HTERT RPE-1 (cell line): ENCODE measurements around the gene TAS1R3.
"Not testable (repeated sequence)": the region's sequence is repeated elsewhere in the genome, so short reads cannot be mapped to it uniquely, and the experiment has no call there.

ENCODE experiments used
- in situ Hi-C: fragments of 300-500 bp; cut with MboI; formaldehyde crosslinking; loops from 4 replicates; pipeline ENCODE4 v1.14.3; 2020; ENCODE audit warnings: low sequenced_read_pairs

The TAS1R3 gene

GRCh38 chr1:1307923-1308755, 22.9 kb upstream of the TAS1R3 start, which contains the start of the genes ACAP3 and PUSL1:
Gene ACAP3, minus strand, starts transcription at chr1:1307930. Its CDS starts 115 bp downstream, at chr1:1307815.
Gene PUSL1, plus strand, starts transcription at chr1:1308597. Its CDS starts 47 bp downstream, at chr1:1308644.
- in situ Hi-C loops, result no loop called here

DNA sequence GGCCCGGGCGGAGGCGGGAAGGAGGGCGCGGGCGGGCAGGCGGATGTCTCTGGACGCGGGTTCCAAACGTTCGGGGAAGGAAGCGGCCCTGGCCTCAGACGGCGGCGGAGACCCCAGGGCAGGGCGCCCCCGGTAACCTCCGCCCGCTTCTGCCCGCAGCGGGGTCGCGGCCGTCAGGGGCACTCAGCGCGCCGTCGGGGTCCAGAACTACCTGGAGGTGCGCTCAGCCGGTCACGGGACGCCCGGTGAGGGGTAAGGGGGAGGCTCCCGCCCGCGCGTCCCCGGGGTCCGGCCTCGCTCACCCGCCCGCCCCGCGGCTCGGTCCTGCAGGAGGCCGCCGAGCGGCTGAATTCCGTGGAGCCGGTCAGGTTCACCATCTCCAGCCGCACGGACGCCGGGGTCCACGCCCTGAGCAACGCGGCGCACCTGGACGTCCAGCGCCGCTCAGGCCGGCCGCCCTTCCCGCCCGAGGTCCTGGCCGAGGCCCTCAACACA, 22.3 kb upstream of the TAS1R3 start:
- in situ Hi-C loops, result no loop called here

DNA sequence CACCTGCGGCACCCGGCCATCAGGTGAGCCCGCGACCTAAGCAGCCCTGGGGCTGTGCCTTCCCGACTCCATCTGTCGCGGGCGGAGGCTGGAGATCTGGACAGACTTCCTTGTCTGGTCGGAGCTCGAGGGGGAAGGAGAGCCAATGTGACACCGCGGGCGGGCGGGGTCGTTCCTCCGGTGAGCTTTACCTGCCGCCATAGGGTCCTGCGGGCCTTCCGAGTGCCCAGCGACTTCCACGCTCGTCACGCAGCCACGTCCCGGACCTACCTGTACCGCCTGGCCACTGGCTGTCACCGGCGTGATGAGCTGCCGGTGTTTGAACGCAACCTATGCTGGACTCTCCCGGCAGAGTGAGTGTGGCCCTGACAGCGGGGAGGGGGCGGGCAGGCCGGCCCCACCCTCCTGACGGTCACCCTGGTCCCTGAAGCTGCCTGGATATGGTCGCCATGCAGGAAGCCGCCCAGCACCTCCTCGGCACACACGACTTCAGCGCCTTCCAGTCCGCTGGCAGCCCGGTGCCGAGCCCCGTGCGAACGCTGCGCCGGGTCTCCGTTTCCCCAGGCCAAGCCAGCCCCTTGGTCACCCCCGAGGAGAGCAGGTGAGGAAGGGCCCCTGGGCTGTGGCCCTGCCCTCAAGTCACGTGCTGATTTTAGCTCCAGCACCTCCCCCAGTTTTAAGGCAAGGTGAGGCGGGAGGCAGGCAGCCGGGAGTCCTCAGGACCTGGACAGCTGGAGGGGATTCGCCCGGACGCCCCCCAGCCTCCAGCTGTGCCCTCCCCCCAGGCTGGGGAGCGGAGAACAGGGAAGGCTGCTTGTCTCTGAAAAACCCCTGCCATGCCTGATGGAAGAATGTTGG, 21.6 kb upstream of the TAS1R3 start:
- in situ Hi-C loops, result no loop called here

DNA sequence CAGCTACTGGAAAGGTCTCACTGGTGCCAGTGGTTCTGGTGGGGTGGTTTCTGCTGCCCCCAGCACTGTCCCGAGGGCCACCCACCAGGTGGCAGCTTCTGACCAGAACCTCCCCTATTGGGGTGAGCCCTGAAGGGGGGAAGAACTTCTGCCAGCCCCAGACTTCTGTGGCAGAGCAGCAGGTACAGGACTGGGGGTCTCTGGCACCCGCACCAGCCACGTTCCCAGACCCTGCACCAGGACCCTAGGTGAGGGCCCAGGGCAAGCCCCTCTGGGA, 21.0 kb upstream of the TAS1R3 start:
- in situ Hi-C loops, result no loop called here

- in situ Hi-C loops, result no loop called here
Measured at GRCh38 chr1:1310476-1311053, 20.5 kb upstream of the TAS1R3 start.

GRCh38 chr1:1311107-1312104, 19.7 kb upstream of the TAS1R3 start:
- in situ Hi-C loops, result no loop called here

DNA sequence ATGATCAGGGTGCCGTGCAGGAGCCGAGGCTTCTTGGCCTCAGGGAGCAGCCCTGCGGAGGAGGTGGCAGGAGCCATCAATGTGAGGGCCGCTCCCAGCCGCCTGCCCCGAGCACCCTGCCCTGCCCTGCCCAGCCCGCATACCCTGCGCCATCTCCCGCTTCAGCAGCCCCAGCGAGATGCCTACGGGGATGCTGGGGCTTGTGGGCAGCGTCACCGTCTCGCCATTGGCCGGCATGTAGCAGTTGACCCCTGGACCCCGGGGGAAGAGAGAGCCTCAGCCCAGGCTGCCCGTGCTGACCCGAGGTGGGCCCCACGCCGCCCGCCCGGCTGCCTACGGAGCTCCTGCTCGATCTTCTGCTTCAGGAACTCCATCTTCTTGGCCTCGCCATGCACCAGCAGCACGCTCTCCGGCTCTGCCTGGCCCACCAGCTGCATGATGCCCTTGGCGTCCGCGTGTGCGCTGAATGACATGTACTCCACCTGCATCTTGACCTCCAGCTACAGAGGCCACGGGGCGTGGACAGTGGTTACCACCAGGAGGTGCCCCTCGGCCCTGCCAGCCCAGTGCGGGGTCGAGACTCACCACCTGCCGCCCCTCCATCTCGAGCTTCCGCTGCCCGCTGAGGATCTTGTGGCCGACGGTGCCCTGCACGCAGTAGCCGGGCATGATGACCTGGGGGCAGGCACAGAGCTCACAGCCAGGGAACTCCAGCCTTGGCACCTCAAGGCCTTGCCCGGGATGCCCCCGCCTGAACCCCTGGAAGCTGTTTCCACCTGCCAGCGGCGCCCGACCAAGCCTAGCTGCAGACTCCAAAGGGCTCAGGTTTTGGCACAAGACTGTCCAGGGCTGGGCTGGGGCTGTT, 18.4 kb upstream of the TAS1R3 start:
- in situ Hi-C loops, result no loop called here

DNA sequence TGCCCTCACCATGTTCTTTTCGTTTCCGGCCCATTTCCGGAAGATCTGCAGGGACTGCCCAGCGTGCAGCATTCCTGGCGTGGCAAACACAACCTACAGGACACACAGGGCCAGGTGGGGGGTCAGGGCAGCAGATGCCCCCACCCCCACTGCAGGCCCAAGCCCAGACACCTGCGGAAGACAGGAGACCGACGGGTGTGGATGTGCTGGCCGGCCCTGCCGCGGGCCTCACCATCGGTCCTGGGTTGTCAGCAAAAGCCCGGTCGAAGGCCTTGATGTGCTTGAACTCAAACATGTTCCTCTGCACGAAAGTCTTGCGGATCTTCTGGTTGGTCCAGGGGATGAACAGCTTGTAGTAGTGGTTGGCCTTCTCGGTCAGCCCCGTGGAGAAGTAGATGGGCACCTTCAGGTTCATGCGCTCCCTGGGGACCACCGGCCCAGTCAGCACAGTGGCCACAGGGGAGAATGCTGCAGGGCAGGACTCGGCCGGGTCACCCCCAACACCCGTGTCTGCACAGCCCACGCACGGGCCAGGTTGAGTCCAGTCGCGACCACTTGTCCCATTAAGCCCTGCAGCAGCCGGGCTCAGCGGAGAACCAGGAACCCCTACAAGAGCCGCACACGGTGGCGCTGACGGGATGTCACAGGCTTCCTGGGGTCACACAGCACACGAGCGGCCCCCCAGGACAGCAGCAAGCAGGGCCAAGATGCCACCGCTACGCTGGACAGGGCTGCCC, 17.4 kb upstream of the TAS1R3 start:
- in situ Hi-C loops, result no loop called here

GRCh38 chr1:1314237-1314586, 16.9 kb upstream of the TAS1R3 start:
- in situ Hi-C loops, result no loop called here

DNA sequence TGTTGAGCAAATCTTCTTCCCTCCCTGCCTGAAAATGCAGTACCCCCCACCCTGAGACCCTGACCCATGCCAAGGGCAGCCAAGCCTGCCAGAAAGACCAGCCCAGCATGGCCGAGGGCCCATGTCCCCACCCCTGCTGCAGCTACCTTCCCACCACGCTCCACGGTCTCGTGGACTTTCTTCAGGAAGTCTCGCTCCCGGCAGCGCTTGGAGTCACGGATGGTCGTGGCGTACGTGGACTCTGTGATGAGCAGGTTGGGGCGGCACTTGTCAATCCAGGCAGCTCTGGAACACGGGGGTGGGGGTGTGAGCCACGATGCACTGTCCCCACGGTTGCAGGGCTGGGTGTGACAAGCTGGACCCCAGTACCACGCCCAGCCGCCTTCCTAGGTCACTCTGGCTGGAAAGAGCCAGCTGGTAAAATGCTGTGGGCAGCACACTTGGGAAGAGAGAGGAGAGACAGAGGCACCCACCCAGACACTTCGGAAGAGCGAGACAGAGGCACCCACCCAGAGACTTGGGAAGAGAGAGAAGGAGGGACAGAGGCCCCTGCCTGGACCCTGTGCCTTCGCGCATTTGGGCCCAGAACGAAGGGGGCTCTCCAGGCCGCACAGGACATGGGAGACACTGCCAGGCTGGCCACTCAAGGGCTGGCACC, 16.3 kb upstream of the TAS1R3 start:
- in situ Hi-C loops, result no loop called here

- in situ Hi-C loops, result no loop called here
Measured at GRCh38 chr1:1315435-1315954, 15.6 kb upstream of the TAS1R3 start.

GRCh38 chr1:1316199-1316598, 14.9 kb upstream of the TAS1R3 start:
- in situ Hi-C loops, result not testable (repeated sequence)

DNA sequence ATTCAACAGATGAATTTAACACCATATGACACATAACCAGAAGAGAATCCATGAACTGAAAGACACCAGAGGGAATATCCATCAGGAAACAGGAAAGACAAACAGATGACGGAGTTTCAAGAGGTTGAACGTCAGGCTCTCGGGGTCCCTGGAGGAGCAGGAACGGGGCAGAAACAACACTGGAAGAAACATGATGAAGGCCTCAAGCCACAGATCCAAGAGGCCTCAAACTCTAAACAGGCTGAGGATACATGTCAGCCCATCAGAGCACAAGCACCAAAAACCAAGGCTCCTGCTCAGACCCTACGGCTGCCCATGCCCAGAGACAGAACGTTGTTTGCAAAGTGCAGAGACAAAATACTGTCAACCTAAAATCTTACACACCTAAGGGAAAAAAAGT, 13.7 kb upstream of the TAS1R3 start:
- in situ Hi-C loops, result no loop called here

DNA sequence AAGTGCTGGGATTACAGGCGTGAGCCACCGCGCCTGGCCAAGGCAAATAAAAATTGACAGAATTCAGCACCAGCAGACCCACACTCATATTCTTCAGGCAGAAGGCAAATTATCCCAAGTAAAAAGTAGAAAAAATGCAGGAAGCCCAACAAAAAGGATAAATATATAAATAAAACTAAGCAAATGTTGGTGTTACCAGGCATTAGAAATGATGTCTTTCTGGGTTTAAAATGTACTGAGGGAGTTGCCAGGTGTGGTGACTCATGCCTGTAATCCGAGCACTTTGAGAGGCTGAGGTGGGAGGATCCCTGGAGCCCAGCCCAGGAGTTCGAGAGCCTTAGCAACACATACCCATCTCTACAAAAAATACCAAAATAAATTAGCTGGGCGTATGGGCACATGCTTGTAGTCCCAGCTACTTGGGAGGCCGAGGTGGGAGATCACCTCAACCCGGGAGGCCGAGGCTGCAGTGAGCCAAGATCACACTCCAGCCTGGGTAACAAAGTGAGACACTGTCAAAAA, 12.9 kb upstream of the TAS1R3 start:
- in situ Hi-C loops, result no loop called here

DNA sequence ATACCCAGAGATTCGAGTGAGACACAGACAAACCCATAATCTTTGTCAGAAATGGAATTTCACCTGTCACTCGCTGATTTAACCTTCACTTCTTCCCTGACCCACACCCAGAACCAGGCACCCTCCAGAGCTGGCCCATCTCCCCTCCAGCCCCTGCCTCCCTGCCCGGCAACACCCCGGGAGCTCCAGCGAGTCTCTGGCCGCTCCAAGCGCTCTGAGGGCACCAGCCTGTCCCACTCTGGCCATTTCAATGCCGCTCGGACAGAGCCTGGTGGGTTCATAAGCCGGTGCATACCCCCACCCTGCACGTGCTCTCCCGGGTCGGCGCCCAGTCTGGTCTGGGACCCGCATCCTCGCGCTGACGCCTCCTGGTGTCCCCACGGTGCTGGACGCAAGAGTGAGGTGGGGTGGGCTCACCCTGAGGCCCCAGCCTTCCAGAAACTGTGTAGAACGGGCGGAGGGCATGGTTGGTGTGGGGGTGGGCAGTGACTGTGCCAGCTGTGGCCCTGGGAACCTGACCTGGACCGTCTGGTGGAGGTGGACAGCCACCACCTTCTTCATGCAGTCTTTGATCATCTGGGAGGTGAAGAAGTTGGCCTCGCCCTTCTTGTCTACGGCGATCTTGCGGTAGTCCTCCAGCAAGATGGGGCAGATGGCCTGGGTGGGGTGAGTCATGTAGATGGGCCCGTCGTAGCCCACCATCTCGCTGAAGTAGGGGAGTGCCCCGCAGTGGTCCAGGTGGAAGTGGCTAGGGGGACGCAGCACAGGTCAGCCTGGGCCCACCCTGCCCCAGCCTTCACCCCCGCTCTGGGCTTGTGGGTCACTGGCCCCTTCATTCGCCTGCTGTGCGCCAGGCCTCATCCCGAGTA, 12.1 kb upstream of the TAS1R3 start:
- in situ Hi-C loops, result no loop called here

DNA sequence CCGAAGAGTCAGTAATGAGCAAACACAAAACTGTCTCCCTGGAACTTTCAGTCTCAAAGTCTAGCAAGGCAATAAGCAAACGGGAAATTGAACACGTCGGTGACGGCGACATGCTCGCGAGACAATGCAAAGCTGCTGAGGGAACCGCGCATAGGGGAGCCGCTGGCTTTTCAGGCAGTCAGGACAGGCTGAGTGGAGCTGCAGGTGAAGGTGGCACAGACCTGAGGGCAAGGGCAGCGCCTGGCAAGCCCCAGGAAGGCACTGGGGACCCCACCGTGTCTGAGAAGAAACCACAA, 11.5 kb upstream of the TAS1R3 start:
- in situ Hi-C loops, result no loop called here
